H54 (cell line): ENCODE measurements around the gene CBX2.

Experiments used
- DNase-seq: peaks from one replicate; pipeline ENCODE4 v3.0.0; 2011; ENCODE audit warnings: low spot score, mixed read lengths; ENCODE audit not compliant: insufficient read length
- FAIRE-seq: peaks from 3 replicates; lab custom pipeline; 2011; peaks lifted over from hg19 to GRCh38; lab: Jason Lieb, UNC
- POLR2A ChIP-seq: IDR thresholded peaks from 2 replicates; pipeline ENCODE4 v1.6.1; 2011; ENCODE audit warnings: low read depth, mild to moderate bottlenecking, low read length

CBX2 gene

GRCh38 chr17:79777894-79778503 is at the start of gene CBX2:
Gene CBX2 (plus strand): TSS chr17:79778148. CDS start chr17:79778236, 88 bp downstream.
- FAIRE-seq (no peak), DNase-seq (peak; percentile 85)
- peak; percentile 93 for TF ChIP-seq POLR2A

- peak; percentile 11 for FAIRE-seq
- no peak for TF ChIP-seq POLR2A
- DNase-seq, result peak; percentile 91
Observed at GRCh38 chr17:79728169-79728907, 49.6 kb upstream of the CBX2 start.

- no peak for TF ChIP-seq POLR2A
- FAIRE-seq, result no peak
Observed at GRCh38 chr17:79728908-79729471, 49.0 kb upstream of the CBX2 start.

GRCh38 chr17:79729761-79730160 is 48.2 kb upstream of the CBX2 start:
- TF ChIP-seq POLR2A, result no peak
- DNase-seq, result no peak
- FAIRE-seq, result no peak

More at GRCh38 chr17:79728908-79729471, 49.0 kb upstream of the CBX2 start:
- no peak for DNase-seq

- FAIRE-seq, result no peak
Observed at GRCh38 chr17:79730437-79730768, 47.5 kb upstream of the CBX2 start.

GRCh38 chr17:79730769-79731483 is 47.0 kb upstream of the CBX2 start, which contains the start of gene ENPP7:
Gene ENPP7 (plus strand): TSS chr17:79730943. CDS start chr17:79731140, 197 bp downstream.
- TF ChIP-seq POLR2A, result no peak
- no peak for FAIRE-seq
- DNase-seq, result no peak

More at GRCh38 chr17:79730437-79730768, 47.5 kb upstream of the CBX2 start:
- no peak for TF ChIP-seq POLR2A
- DNase-seq, result no peak

GRCh38 chr17:79732254-79732653 is 45.7 kb upstream of the CBX2 start:
- TF ChIP-seq POLR2A, result no peak
- DNase-seq (no peak), FAIRE-seq (no peak)

GRCh38 chr17:79732804-79733691 is 44.9 kb upstream of the CBX2 start:
- TF ChIP-seq POLR2A, result no peak
- FAIRE-seq, result no peak
- no peak for DNase-seq

- TF ChIP-seq POLR2A, result no peak
- FAIRE-seq (no peak), DNase-seq (no peak)
Observed at GRCh38 chr17:79733692-79734070, 44.3 kb upstream of the CBX2 start.

GRCh38 chr17:79735096-79735495 is 42.9 kb upstream of the CBX2 start:
- no peak for DNase-seq
- TF ChIP-seq POLR2A, result no peak
- FAIRE-seq, result no peak

GRCh38 chr17:79737046-79737921 is 40.7 kb upstream of the CBX2 start:
- FAIRE-seq, result no peak
- no peak for DNase-seq
- no peak for TF ChIP-seq POLR2A

- DNase-seq (no peak), FAIRE-seq (no peak)
- no peak for TF ChIP-seq POLR2A
Observed at GRCh38 chr17:79737922-79738578, 39.9 kb upstream of the CBX2 start.
